H1 (cell line): ENCODE data around the gene SPPL2B. TPM values are rescaled to one million over a fixed set of nuclear protein-coding genes. Genes with fewer than 3 reads are reported as not detected.

ENCODE experiments used
- CTCF ChIA-PET: fragments of 300-600 bp; sonication (Branson Sonifier 250); formaldehyde crosslinking; loops from one replicate; lab custom pipeline; 2021; ENCODE audit not compliant: partially characterized antibody; lab: Charles Lee
- POLR2A ChIA-PET: fragments of 300-600 bp; sonication (Branson Sonifier 250); formaldehyde crosslinking; loops from one replicate; lab custom pipeline; 2021; ENCODE audit warnings: inconsistent platforms; ENCODE audit not compliant: partially characterized antibody; lab: Charles Lee
- DNase-seq, 2 experiments: peaks; one replicate each; pipeline versions ENCODE4 v3.0.0 to v3.0.0-alpha.2; 2010 to 2022; ENCODE audit warnings: low spot score in 2 of 2, low read depth in 1 of 2, mixed read lengths in 1 of 2
- FAIRE-seq: peaks from 2 replicates; lab custom pipeline; 2011; peaks lifted over from hg19 to GRCh38; lab: Jason Lieb, UNC
- H2AFZ ChIP-seq: 2 replicates; pipeline ENCODE4 v1.8.1; 2012; ENCODE audit warnings: low read length, inconsistent platforms
- H2AK5ac ChIP-seq: 2 replicates; pipeline ENCODE4 v1.6.1; 2013; ENCODE audit warnings: low read depth, low read length
- H2BK120ac ChIP-seq: replicated peaks from 2 replicates; pipeline ENCODE3; 2013; ENCODE audit warnings: low read depth, low read length, inconsistent platforms
- H2BK12ac ChIP-seq: 2 replicates; pipeline ENCODE4 v1.6.1; 2013; ENCODE audit warnings: low read depth, low read length
- H2BK15ac ChIP-seq: 2 replicates; pipeline ENCODE4 v1.6.1; 2013; ENCODE audit warnings: low read length
- H2BK20ac ChIP-seq: 2 replicates; pipeline ENCODE4 v1.6.1; 2013; ENCODE audit warnings: low read length
- H2BK5ac ChIP-seq: 2 replicates; pipeline ENCODE4 v1.6.1; 2013; ENCODE audit warnings: low read depth, low read length
- H3K14ac ChIP-seq: 2 replicates; pipeline ENCODE4 v1.6.1; 2013; ENCODE audit warnings: inconsistent platforms; ENCODE audit not compliant: insufficient read length
- H3K18ac ChIP-seq: 2 replicates; pipeline ENCODE4 v1.6.1; 2013; ENCODE audit warnings: low read length; ENCODE audit errors: extremely low read depth
- H3K23ac ChIP-seq: 2 replicates; pipeline ENCODE4 v1.6.1; 2013; ENCODE audit warnings: inconsistent platforms; ENCODE audit not compliant: insufficient read length
- H3K23me2 ChIP-seq: 2 replicates; pipeline ENCODE4 v1.6.1; 2013; ENCODE audit warnings: low read depth, low read length
- H3K27ac ChIP-seq: 2 replicates; pipeline ENCODE4 v1.6.1; 2011; ENCODE audit warnings: low read depth, low read length, inconsistent platforms
- H3K27me3 ChIP-seq, 4 experiments: replicated peaks in 1 of 4; 1 replicate in 1 of 4; 2 replicates in 3 of 4; pipeline versions ENCODE4 v1.6.1 to v1.8.1; 2011 to 2013; ENCODE audit warnings: low read length in 3 of 4, mild to moderate bottlenecking in 3 of 4, inconsistent platforms in 2 of 4, mixed read lengths in 2 of 4, moderate library complexity in 1 of 4; ENCODE audit not compliant: control insufficient read depth in 3 of 4, insufficient read depth in 3 of 4; ENCODE audit errors: extremely low read depth in 1 of 4
- H3K36me3 ChIP-seq, 4 experiments: 2 replicates each; pipeline versions ENCODE4 v1.6.1 to v1.8.1; 2011 to 2013; ENCODE audit warnings: mild to moderate bottlenecking in 4 of 4, low read length in 3 of 4, moderate library complexity in 2 of 4, control low read depth in 1 of 4, inconsistent platforms in 1 of 4; ENCODE audit not compliant: insufficient read depth in 4 of 4, control insufficient read depth in 2 of 4
- H3K4ac ChIP-seq: replicated peaks from 2 replicates; pipeline ENCODE3; 2013; ENCODE audit warnings: low read length, low read depth, mixed read lengths, inconsistent platforms; ENCODE audit not compliant: insufficient read length
- H3K4me1 ChIP-seq, 4 experiments: replicated peaks in 1 of 4; 1 replicate in 1 of 4; 2 replicates in 3 of 4; pipeline versions ENCODE4 v1.6.1 to v1.8.1; 2011 to 2013; ENCODE audit warnings: low read length in 3 of 4, inconsistent platforms in 2 of 4, mixed read lengths in 1 of 4; ENCODE audit not compliant: insufficient read depth in 4 of 4, control insufficient read depth in 3 of 4
- H3K4me2 ChIP-seq, 2 experiments: 2 replicates each; pipeline versions ENCODE4 v1.6.1 to v1.8.1; 2011 to 2013; ENCODE audit warnings: low read depth in 2 of 2, low read length in 2 of 2, control low read depth in 1 of 2, inconsistent platforms in 1 of 2, mild to moderate bottlenecking in 1 of 2; ENCODE audit not compliant: insufficient read depth in 1 of 2
- H3K4me3 ChIP-seq, 4 experiments: fragments of 200-600, 300-600 bp in 1 of 4; sonication (generic), shearing (Covaris generic), sonication (Bioruptor Twin) in 1 of 4; 2 replicates each; pipeline versions ENCODE4 v1.5.1 to v1.8.1; 2011 to 2016; ENCODE audit warnings: low read length in 4 of 4, low read depth in 3 of 4, control low read depth in 2 of 4, inconsistent platforms in 2 of 4, mild to moderate bottlenecking in 2 of 4, mixed read lengths in 1 of 4, moderate library complexity in 1 of 4; ENCODE audit not compliant: insufficient read depth in 2 of 4; ENCODE audit errors: extremely low read depth in 1 of 4
- H3K56ac ChIP-seq: replicated peaks from 2 replicates; pipeline ENCODE3; 2013; ENCODE audit warnings: low read depth, mild to moderate bottlenecking, mixed read lengths, low read length, inconsistent platforms; ENCODE audit not compliant: insufficient read length
- H3K79me1 ChIP-seq: 2 replicates; pipeline ENCODE4 v1.6.1; 2013; ENCODE audit warnings: low read depth, low read length, control low read depth
- H3K79me2 ChIP-seq, 2 experiments: 2 replicates each; pipeline versions ENCODE4 v1.6.1 to v1.8.1; 2012 to 2013; ENCODE audit warnings: low read length in 2 of 2, mild to moderate bottlenecking in 2 of 2, inconsistent platforms in 1 of 2; ENCODE audit not compliant: insufficient read depth in 2 of 2, control insufficient read depth in 1 of 2
- H3K9ac ChIP-seq, 4 experiments: replicated peaks in 1 of 4; 1 replicate in 1 of 4; 2 replicates in 3 of 4; pipeline versions ENCODE4 v1.6.1 to v1.8.1; 2011 to 2013; ENCODE audit warnings: low read depth in 3 of 4, low read length in 3 of 4, control low read depth in 2 of 4, mild to moderate bottlenecking in 2 of 4, moderate library complexity in 2 of 4, inconsistent platforms in 1 of 4; ENCODE audit errors: extremely low read depth in 1 of 4
- H3K9me3 ChIP-seq, 2 experiments: 2 replicates each; pipeline versions ENCODE4 v1.6.1 to v1.8.1; 2012 to 2013; ENCODE audit warnings: mild to moderate bottlenecking in 2 of 2, moderate library complexity in 2 of 2, control low read depth in 1 of 2, inconsistent platforms in 1 of 2, low read depth in 1 of 2, low read length in 1 of 2, mixed read lengths in 1 of 2; ENCODE audit not compliant: insufficient read depth in 2 of 2
- H4K20me1 ChIP-seq, 2 experiments: replicated peaks in 1 of 2; 2 replicates each; pipeline versions ENCODE3 to v1.8.1; 2011 to 2013; ENCODE audit warnings: inconsistent platforms in 2 of 2, low read length in 2 of 2, mild to moderate bottlenecking in 1 of 2; ENCODE audit not compliant: insufficient read depth in 2 of 2, control insufficient read depth in 1 of 2
- H4K5ac ChIP-seq: 2 replicates; pipeline ENCODE4 v1.6.1; 2013; ENCODE audit warnings: low read length, low read depth, mixed read lengths, inconsistent platforms; ENCODE audit not compliant: insufficient read length
- H4K8ac ChIP-seq: 2 replicates; pipeline ENCODE4 v1.8.0; 2013; ENCODE audit warnings: mild to moderate bottlenecking, moderate library complexity, low read length, inconsistent platforms; ENCODE audit not compliant: insufficient read depth; ENCODE audit errors: extremely low read depth
- H4K91ac ChIP-seq: replicated peaks from 2 replicates; pipeline ENCODE3; 2013; ENCODE audit warnings: low read length, mixed read lengths, inconsistent platforms; ENCODE audit not compliant: insufficient read length
- CHD2 ChIP-seq: IDR thresholded peaks from 2 replicates; pipeline ENCODE4 v1.6.1; 2012; ENCODE audit warnings: low read length, improper control_type of control experiment
- CREB1 ChIP-seq: IDR thresholded peaks from 2 replicates; pipeline ENCODE4 v1.6.1; 2012; ENCODE audit warnings: inconsistent platforms
- CTBP2 ChIP-seq: IDR thresholded peaks from 2 replicates; pipeline ENCODE4 v1.7.0; 2011; ENCODE audit warnings: borderline replicate concordance, mild to moderate bottlenecking, moderate library complexity, mixed read lengths, low read length; ENCODE audit not compliant: insufficient read depth, insufficient read length
- EZH2 ChIP-seq: fragments of 200-600 bp; sonication (generic); IDR thresholded peaks from 2 replicates; pipeline ENCODE4 v1.7.1; 2012; ENCODE audit warnings: low read depth, mild to moderate bottlenecking, moderate library complexity, low read length, inconsistent platforms; ENCODE audit not compliant: severe bottlenecking
- HDAC2 ChIP-seq, 2 experiments: fragments of 300-600 bp in 1 of 2; sonication (generic) in 1 of 2; IDR thresholded peaks; 2 replicates each; pipeline ENCODE4 v1.6.1; 2011 to 2012; ENCODE audit warnings: low read depth in 2 of 2, low read length in 2 of 2, mild to moderate bottlenecking in 2 of 2, moderate library complexity in 2 of 2, borderline replicate concordance in 1 of 2, inconsistent platforms in 1 of 2
- KDM5A ChIP-seq: fragments of 200-600 bp; IDR thresholded peaks from 2 replicates; pipeline ENCODE4 v1.7.1; 2012; ENCODE audit warnings: mild to moderate bottlenecking, low read length, inconsistent platforms, mixed read lengths
- MAFK ChIP-seq: IDR thresholded peaks from 2 replicates; pipeline ENCODE4 v1.6.1; 2012; ENCODE audit warnings: low read depth, mild to moderate bottlenecking, improper control_type of control experiment, low read length
- RNF2 ChIP-seq: fragments of 200-900, 300-1000 bp; sonication (generic); IDR thresholded peaks from 2 replicates; pipeline ENCODE4 v1.7.1; 2016; ENCODE audit warnings: borderline replicate concordance, low read depth, mild to moderate bottlenecking, antibody characterized with exemption, low read length; ENCODE audit not compliant: poor library complexity, severe bottlenecking; ENCODE audit errors: missing control alignments
- SIX5 ChIP-seq: IDR thresholded peaks from 2 replicates; pipeline ENCODE4 v1.6.1; 2011; ENCODE audit warnings: mild to moderate bottlenecking, low read depth, low read length
- YY1 ChIP-seq: IDR thresholded peaks from 2 replicates; pipeline ENCODE4 v1.6.1; 2011; ENCODE audit warnings: low read depth, mild to moderate bottlenecking, low read length
- WGBS, 2 experiments: shearing (Covaris generic) in 1 of 2; methylation state at CpG; one replicate each; pipeline versions ENCODE4 v1.1.6 to v1.1.7; 2013 to 2015; ENCODE audit warnings: low lambda C conversion rate in 2 of 2, mixed read lengths in 2 of 2, inconsistent platforms in 1 of 2, low coverage in 1 of 2, missing lambda C conversion rate in 1 of 2; ENCODE audit not compliant: insufficient replicate concordance in 2 of 2, insufficient coverage in 1 of 2, insufficient read length in 1 of 2; ENCODE audit errors: extremely low coverage in 1 of 2, missing lambda C conversion rate in 1 of 2; 5-methylcytosine and 5-hydroxymethylcytosine counted together
- polyA plus RNA-seq, 7 experiments: library from polyadenylated mRNA; depleted of rRNA in 3 of 7; stranded (reverse) in 5 of 7; unstranded in 2 of 7; fragments of >200 nt in 5 of 7; fragments of 200-250 nt in 2 of 7; gene quantifications; 1 replicate in 5 of 7; 2 replicates in 1 of 7; 4 replicates in 1 of 7; pipeline versions ENCODE4 v1.2.1 to v1.2.3, GENCODE V29; 2011 to 2013; ENCODE audit warnings: missing spikeins in 2 of 7, mixed read lengths in 2 of 7
- total RNA-seq: library from RNA; stranded (reverse); fragmentation: NEBNext Ultra II Directional; extraction: Animal tissue kit (Norgen Biotek cat#: 25700); gene quantifications from 2 replicates; pipeline ENCODE4 v1.2.1, GENCODE V29; 2021
- TF ChIP-seq, protein P1 (sequence below): IDR thresholded peaks from 2 replicates; pipeline ENCODE4 v1.6.1; 2012; ENCODE audit warnings: inconsistent platforms

SPPL2B gene
- total and polyA plus RNA-seq, 2 of the 8 experiments (the other 6 are each of a cell fraction or from before 2014, with no cell fraction given), result 34.8 to 55.7 TPM

DNA sequence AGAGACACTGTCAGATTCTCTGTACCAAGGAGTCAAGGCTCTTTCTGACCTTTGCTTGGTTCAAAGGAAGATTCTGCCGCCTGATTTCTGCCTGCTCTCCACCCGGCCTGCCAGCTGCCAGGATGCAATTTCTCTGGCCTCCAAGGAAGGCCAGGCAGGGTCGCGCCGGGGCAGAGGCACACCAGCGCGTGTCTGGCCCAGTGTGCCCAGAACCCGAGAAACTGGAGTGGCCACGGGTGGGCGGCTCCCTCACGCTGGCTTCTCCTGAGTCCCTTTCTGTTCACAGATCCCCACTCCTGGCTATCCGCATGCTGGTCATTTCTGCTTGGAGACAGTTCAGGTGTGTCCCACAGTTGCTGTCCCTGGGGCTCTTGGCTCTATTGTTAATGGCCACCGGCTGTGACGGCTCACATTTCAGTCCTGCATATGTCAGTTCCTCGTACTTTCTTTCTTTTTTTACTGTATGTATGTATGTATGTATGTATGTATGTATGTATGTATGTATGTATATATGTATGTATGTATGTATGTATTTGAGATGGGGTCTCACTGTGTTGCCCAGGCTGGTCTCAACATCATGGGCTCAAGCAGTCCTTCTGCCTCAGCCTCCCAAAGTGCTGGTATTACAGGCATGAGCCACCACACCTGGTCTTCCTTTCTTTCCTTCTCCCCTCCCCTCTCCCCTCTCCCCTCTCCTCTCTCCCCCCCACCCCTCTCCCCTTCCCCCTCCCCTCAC lies 48.5 kb downstream of the SPPL2B start:
- Histone ChIP-seq H2AFZ (no peak overlapping the region), H2BK5ac (no peak overlapping the region), H3K9me3 (peaks cover 4% of the 10 kb centered on the region in 2 experiments; a peak in 1 of 4 replicates), H4K8ac (no peak overlapping the region; the same call in 1 of the 2 replicates), H3K27me3 (no peaks in the 10 kb centered on the region; a peak in 1 of 7 replicates), H3K4me2 (no peak overlapping the region), H2BK120ac (no peak overlapping the region), H3K27ac (no peak overlapping the region), H3K4ac (no peak overlapping the region), H2BK15ac (no peak overlapping the region), H4K20me1 (no peaks in the 10 kb centered on the region), H2BK20ac (no peak overlapping the region), H3K18ac (no peak overlapping the region), H3K79me2 (no peaks in the 10 kb centered on the region), H3K4me3 (no peak overlapping the region), H4K91ac (no peak overlapping the region), H3K56ac (no peak overlapping the region), H3K23me2 (no peaks in the 10 kb centered on the region), H4K5ac (no peak overlapping the region), H2BK12ac (no peak overlapping the region), H3K14ac (no peak overlapping the region), H3K79me1 (no peaks in the 10 kb centered on the region), H3K36me3 (no peaks in the 10 kb centered on the region), H3K23ac (no peak overlapping the region), H3K4me1 (no peaks in the 10 kb centered on the region), H2AK5ac (no peak overlapping the region), H3K9ac (no peak overlapping the region)
- ChIA-PET POLR2A (no interaction called here), CTCF (interaction anchor here (0.6 kb wide), 1 partner anchor 9 kb away, joined by 3 read pairs; no protein-coding TSS in a partner anchor)
- FAIRE-seq (no peak), DNase-seq (no peak)
- WGBS, 2 experiments, result 83% methylated on average over 13 of the region's 15 CpGs; no CpG with 5 or more reads in 1 of the 2 experiments
- TF ChIP-seq YY1 (no peak), CHD2 (no peak), KDM5A (no peak), EZH2 (no peak), CREB1 (no peak), SIX5 (no peak), MAFK (no peak), HDAC2 (IDR thresholded peaks at IDR 0.05; ENCODE audit: borderline replicate concordance in 1 of 2, low read depth in 2 of 2, low read length in 2 of 2) (no peak), RNF2 (no peak), CTBP2 (no peak)
- TF ChIP-seq, protein P1, sequence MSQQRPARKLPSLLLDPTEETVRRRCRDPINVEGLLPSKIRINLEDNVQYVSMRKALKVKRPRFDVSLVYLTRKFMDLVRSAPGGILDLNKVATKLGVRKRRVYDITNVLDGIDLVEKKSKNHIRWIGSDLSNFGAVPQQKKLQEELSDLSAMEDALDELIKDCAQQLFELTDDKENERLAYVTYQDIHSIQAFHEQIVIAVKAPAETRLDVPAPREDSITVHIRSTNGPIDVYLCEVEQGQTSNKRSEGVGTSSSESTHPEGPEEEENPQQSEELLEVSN, result no peak
